CD4-positive, alpha-beta T cell treated with Interleukin-1 beta for 1 hour (primary cell): ENCODE results near the gene MAOA.
A peak's percentile ranks its signal among the peaks of the same experiment; 100 is the strongest.
"Not testable (repeated sequence)": the region's sequence is repeated elsewhere in the genome, so short reads cannot be mapped to it uniquely, and the experiment has no call there.

Experiments used
- DNase-seq, 2 donors: peaks; one replicate each; pipeline ENCODE4 v3.0.0-alpha.2; 2020 to 2022

Gene MAOA

GRCh38 chrX:43656005-43656494 lies at the start of gene MAOA:
Gene MAOA, plus strand, starts transcription at chrX:43656299. Its CDS starts 43 bp downstream, at chrX:43656342.
- peak; percentile 13 to 37 for DNase-seq

DNA sequence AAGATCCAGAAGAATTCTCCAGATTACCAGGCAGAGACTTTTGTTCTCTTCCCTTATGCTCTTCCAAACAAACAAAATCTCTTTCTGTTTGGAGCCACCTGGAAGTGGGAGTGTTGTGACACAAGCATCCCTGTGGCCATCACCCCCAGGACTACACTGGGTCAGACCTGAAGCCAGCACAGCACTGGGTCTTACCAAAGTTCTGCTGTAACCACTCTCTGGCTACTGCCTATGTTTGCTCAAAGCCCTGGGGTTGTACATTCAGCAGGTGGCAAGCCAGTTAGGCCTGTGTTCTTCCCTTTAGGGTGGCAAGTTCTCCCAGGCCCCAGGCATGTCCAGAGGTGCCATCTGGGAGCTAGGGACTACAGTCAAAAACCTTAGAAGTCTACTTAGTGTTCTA lies 43.7 kb upstream of the MAOA start:
- no peak for DNase-seq

DNA sequence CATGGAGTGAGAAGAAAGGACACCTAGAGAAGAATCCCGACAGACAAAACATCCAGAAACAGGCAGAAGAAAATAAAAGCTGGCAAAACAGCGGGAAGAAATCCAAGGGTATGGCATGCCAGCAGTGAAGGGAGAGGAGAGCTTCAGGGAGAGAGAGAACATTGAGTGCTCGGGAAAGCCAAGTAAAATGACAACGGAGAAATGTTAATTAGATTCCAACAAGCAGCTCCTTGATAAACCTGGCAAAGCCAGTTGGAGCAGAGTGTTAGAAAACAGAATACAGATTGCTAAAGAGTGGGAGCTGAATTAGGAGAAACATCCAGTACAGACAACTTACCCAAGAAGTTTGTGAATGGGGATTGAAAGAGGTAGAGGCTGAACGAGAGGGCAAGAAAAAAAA lies 40.4 kb upstream of the MAOA start:
- no peak for DNase-seq

- DNase-seq: no peak
These were observed 37.5 kb upstream of the MAOA start for GRCh38 chrX:43618366-43619205.

DNA sequence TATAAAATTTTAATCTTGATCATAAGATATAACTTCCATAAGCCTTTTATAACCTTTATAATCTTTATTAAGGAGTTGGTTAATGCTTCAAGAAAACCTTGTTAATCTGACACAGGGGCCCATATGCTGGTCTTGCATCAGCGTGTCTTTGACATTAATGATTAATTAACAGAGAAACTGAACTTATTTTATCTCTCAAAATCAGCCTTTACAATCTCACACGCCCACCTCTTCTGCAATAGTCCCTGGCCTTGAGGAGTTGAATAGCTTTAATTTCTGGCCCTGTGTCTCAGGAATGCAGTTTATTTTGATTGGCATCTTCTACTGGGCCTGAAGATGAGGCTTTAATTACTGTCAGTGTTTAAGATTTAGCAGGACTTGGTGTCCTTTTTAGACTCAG lies 36.2 kb upstream of the MAOA start:
- not testable (repeated sequence) for DNase-seq

DNA sequence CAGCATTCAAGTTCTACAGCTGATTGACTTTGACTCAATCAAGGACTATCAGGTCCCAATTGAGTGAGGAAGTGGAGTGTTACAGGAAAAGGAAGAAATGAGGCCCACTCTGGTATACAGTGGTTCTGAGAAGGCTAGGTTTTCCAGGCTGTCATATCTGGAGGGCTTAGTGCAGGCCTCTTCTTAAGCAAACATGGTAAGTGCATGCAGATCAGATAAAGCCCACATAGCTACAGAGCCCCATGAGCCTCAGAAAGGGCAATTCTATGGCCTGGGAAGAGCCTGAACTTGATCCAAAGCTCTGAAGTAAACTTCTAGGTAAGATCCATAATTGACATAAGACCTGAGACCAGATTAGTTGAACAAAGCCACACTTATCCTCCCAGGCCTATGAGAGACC lies 29.0 kb upstream of the MAOA start:
- DNase-seq: no peak

GRCh38 chrX:43627669-43628068 lies 28.4 kb upstream of the MAOA start:
- DNase-seq: no peak

- DNase-seq: no peak
These were observed 26.9 kb upstream of the MAOA start for GRCh38 chrX:43629229-43629628.

DNA sequence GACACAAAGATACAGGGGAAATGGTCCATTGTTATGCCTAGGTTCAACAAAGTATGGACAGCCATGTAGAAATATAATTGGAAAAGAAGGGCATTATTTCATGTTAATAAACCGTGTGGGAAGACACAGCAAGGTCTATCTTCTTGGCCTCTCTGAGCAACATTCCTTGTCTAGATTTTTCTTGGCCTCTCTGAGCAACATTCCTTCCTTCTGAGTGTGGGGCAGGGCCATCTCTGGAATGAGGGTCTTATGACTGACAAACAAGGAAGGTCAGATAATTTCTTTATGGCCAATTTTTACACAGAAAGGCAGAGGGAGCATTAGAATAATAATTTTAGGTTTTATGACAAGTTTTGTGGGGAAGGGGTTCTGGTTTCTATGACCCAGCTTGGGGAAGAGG lies 24.3 kb upstream of the MAOA start:
- no peak for DNase-seq

DNA sequence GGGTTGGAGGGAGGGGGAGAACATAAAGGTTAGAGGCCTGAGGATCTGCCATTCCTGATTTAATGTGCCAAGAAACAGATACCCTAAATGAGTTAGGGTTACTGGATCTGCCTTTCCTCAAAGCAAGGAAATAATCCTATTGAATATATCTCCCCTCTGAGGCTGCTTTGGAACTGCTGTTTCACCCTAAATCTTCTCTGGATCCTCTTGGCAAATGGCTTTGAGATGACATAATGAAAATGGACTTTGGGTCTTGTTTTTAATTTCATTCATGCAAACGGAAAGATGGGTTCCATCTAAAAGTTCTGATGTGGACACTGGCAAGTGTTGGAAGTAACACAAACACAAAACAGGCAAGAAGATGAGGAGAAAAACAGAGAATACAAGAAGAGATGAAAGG lies 23.0 kb upstream of the MAOA start:
- DNase-seq: no peak

DNA sequence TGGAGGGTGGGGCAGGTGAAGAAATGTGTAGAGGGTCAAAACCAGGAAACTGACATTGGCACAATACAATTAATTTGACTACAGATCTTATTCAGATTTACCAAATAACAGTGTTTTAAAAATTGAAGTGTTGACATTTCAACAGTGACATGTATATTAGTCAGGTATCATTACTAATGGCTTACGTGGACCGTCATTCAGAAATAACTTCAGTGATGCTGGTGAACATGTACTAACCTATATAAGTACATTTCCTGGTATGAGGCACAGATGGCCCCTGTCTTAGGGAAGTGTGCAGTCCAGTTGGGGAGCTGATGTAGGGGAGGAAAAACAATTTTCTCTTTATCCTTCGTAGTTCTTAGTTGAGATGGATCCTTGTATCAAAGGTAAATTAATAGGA lies 22.3 kb upstream of the MAOA start:
- no peak for DNase-seq

DNA sequence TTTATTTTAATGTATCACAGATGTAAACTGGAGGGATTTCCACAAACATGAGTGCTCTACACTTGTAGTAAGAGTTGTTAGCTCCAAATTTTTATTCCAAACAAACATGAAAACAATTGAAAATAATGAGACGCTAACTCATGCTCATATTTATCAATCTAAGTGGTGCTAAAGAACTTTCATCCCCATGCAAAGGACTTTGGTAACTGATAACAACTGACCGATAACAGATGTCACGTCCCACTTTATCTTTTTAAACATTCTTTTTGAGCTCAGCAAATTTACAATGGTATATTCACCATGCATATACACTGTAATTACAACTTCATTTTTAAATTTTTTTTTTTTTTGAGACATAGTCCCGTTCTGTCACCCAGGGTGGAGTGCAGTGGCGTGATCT lies 15.6 kb upstream of the MAOA start:
- no peak for DNase-seq

- no peak for DNase-seq
These were observed 14.4 kb upstream of the MAOA start for GRCh38 chrX:43641691-43642090.

DNA sequence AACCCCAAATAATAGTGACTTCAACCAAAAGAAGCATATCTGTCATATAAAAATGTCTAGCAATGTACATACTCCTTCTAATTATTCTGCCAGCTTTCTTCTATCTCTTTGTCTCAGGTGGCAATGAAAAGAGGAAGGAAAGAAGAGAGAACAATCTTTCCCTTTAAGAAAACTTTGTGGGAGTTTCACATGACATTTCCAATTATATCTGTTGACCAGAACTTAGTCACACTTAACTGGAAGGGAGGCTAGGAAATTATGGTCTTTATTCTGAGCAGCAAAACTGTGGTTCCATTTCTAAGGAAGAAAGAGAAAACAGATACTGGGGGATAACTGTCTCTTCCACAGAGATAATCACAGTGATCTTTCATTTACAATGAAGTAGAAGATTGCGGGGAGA lies 12.9 kb upstream of the MAOA start:
- no peak for DNase-seq

GRCh38 chrX:43643662-43644061 lies 12.4 kb upstream of the MAOA start:
- DNase-seq: no peak

DNA sequence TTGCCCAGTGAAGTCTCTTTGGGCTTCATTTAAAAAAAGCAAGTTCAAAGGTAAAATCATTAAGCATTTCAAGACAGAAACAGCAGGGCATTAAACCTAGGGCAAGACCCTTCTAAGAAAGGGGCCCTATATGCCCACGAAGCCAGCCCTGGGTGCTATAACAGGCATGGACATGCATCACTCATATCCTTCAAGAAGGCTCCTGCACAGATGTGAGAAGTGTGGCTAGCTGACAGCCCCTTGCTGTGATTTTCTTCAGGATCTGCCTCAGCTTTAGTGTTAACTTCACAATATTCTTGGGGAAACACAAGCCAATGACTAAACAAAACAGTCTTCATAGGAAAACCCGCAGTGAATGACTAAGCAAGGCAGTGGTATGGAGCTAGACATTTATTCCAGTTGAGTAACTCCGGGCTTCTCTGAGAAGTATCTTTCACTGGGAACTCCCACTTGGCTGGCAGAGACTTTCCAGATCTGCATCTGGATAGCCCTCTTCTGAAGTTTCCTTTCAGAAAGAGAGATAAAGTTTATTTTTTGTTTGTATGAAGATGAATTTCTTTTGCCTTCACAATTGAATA lies 11.9 kb upstream of the MAOA start:
- no peak for DNase-seq

GRCh38 chrX:43646800-43647199 lies 9.3 kb upstream of the MAOA start:
- no peak for DNase-seq

DNA sequence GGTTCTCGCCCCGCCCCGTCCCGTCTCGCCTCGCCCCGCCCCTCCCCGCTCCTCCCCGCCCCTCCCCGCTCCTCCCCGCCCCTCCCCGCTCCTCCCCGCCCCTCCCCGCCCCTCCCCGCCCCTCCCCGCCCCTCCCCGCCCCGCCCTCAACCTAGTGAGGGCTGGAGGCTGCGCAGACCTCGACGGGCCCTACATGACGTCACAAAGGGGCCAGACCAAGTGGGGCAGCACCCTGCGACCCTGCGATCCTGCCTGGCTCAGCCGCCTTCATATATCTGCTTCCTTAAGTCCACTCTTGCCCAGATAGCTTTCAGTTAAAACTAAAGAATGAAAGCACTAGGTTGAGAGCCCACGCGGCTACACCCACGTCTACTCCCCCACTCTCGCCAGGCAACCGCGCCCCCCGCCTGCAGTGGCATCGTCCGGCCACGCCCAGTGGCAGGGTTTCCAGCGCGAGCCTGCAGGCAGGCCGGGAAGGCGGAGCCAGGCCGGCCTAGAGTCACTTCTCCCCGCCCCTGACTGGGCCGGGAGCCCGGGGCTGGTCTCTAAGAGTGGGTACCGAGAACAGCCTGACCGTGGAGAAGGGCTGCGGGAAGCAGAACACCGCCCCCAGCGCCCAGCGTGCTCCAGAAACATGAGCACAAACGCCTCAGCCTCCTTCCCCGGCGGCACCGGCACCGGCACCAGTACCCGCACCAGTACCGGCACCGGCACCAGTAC lies 1.5 kb upstream of the MAOA start:
- peak; percentile 90 to 91 for DNase-seq

DNA sequence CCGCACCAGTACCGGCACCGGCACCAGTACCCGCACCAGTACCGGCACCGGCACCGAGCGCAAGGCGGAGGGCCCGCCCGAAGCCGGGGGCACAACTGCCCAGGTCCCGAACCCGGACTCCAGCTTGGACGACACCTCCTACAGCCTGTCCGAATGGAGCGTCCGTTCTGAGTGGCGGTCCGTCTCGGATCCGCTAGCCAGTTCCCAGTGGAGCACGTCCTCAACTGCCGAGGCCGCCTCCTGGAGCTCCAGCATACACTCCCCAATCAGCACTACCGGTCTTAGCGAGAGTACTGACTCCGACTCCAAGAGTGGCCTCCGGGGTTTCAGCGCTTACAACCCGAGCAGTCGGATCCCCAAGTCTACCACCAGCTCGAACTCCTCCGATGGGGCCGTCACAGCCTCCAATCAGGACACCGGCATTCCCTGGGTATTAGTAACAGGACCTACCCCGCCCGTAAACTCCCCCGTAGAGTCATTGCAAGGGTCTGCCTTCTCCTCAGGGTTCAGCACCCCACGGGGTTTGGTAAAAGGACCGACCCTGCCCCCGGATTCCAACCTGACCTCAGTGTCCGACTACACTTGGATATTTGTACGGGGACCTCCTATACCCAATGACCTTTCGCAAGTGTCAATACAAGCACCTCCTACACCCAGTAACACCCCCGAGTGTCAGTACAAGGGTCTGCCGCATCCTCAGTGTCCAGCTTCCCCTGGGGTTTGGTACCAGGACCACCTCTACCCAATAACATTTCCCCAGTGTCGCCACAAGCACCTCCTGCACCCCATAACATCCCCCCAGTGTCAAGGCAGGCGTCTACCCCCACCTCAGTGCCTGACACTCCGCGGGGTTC lies 721 bp upstream of the MAOA start:
- DNase-seq: peak; percentile 5 to 21

- no peak for DNase-seq
These were observed 1.6 kb downstream of the MAOA start for GRCh38 chrX:43657671-43658070.

DNA sequence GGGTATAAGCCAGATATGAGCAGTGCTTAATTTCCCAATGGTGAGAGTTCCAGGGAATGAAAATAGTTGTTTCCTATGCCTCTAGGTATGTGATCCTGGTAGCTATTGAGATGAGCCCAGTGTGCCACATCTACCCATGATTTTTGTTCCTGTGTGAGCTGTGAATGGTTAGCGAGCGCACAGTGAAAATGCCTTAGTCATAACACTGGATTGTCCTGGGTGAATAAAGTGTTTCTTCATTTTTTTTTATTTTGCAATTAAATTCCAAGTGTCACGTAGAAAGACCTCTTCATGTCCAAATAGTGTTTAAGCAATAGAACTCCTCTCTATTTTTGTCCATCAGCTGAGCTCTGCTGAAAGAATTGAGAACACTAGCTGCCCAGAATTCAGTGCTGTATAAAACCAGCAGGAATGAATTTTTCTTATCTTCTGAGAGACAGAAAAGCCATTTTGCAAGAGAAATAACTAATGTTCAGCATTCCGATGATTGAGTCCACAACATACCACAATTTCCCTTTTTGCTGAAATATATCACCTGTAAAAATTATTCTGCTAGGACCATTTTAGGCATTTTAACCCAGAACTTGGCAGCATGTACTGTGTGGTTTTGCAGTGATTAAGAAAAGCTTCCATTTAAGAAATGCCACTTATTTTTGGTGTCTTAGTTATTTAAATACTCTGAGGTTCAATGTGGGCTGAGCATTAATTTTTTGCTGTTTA lies 5.6 kb downstream of the MAOA start:
- DNase-seq: no peak

DNA sequence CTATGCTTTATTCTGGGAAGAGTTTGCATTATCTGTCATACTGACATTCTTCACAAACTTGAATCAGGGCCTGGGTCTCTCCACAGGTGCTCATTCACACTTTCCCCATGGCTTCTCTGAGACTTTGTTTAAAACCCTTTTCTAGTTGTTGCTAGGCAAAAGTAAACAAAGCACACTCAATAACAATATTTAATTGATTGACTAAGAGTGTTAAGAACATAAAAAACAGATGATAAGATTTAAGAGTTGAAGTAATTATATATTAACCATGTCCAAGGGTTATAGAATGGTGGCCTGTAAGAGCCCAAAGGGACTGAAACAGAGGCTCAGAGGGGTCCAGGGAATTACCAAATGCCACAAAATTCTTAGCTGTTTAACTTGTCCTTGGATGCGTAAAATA lies 7.1 kb downstream of the MAOA start:
- DNase-seq: no peak
